Loucy (cell line): ENCODE data around the gene KDM7A.

ENCODE experiments used
- H2AFZ ChIP-seq: fragments of 200-600 bp; sonication (generic); 2 replicates; pipeline ENCODE4 v1.6.0; 2016; ENCODE audit warnings: antibody characterized with exemption, mild to moderate bottlenecking, low read length, moderate library complexity
- H3F3A ChIP-seq: fragments of 200-600 bp; 2 replicates; pipeline ENCODE4 v1.6.0; 2016; ENCODE audit warnings: antibody characterized with exemption, low read depth, mild to moderate bottlenecking
- H3K27me3 ChIP-seq: fragments of 200-600 bp; sonication (generic); 2 replicates; pipeline ENCODE4 v1.6.1; 2014; ENCODE audit warnings: low read length, mild to moderate bottlenecking; ENCODE audit not compliant: insufficient read depth, poor library complexity, severe bottlenecking
- H3K36me3 ChIP-seq: fragments of 200-600 bp; sonication (generic); 2 replicates; pipeline ENCODE4 v1.6.1; 2016; ENCODE audit warnings: low read length; ENCODE audit not compliant: insufficient read depth
- H3K4me1 ChIP-seq: fragments of 200-600 bp; sonication (generic); 2 replicates; pipeline ENCODE4 v1.5.1; 2014; ENCODE audit warnings: low read length, mild to moderate bottlenecking; ENCODE audit not compliant: insufficient read depth, poor library complexity, severe bottlenecking
- H3K4me2 ChIP-seq: fragments of 200-600 bp; sonication (generic); 2 replicates; pipeline ENCODE4 v1.6.0; 2014; ENCODE audit warnings: antibody characterized with exemption, low read length, low read depth, mild to moderate bottlenecking; ENCODE audit not compliant: poor library complexity, severe bottlenecking
- H3K4me3 ChIP-seq: fragments of 200-600 bp; sonication (generic); 2 replicates; pipeline ENCODE4 v1.5.1; 2014; ENCODE audit warnings: low read length, mild to moderate bottlenecking, mixed read lengths; ENCODE audit not compliant: poor library complexity, severe bottlenecking
- H3K79me2 ChIP-seq: fragments of 200-600 bp; sonication (generic); 2 replicates; pipeline ENCODE4 v1.6.1; 2014; ENCODE audit warnings: low read length; ENCODE audit not compliant: insufficient read depth
- H3K9ac ChIP-seq: fragments of 200-600 bp; sonication (generic); 2 replicates; pipeline ENCODE4 v1.6.0; 2014; ENCODE audit warnings: mild to moderate bottlenecking, low read depth, low read length, moderate library complexity; ENCODE audit not compliant: poor library complexity, severe bottlenecking
- H3K9me2 ChIP-seq: fragments of 200-600 bp; sonication (generic); replicated peaks from 2 replicates; pipeline ENCODE4 v1.6.1; 2016; ENCODE audit warnings: low read depth, low read length, mixed read lengths
- H3K9me3 ChIP-seq: fragments of 200-600 bp; sonication (generic); 2 replicates; pipeline ENCODE4 v1.6.1; 2014; ENCODE audit warnings: mild to moderate bottlenecking, antibody characterized with exemption, low read length, low read depth; ENCODE audit not compliant: insufficient read depth
- H4K20me1 ChIP-seq: fragments of 200-600 bp; sonication (generic); 2 replicates; pipeline ENCODE4 v1.6.0; 2014; ENCODE audit warnings: antibody characterized with exemption, low read length, mild to moderate bottlenecking; ENCODE audit not compliant: insufficient read depth, poor library complexity, severe bottlenecking
- CTCF ChIP-seq: fragments of 200-600 bp; sonication (generic); conservative IDR thresholded peaks from 2 replicates; pipeline ENCODE4 v1.5.1; 2014; ENCODE audit warnings: mild to moderate bottlenecking, antibody characterized with exemption, low read length
- EZH2phosphoT487 ChIP-seq: fragments of 200-600 bp; IDR thresholded peaks from 2 replicates; pipeline ENCODE4 v1.6.1; 2018; ENCODE audit warnings: antibody characterized with exemption, mild to moderate bottlenecking, moderate library complexity, borderline replicate concordance

Gene KDM7A

GRCh38 chr7:140142031-140142430 is 34.8 kb downstream of the KDM7A start:
- Histone ChIP-seq H3K27me3 (no peaks in the 10 kb centered on the region), H3K9me3 (no peaks in the 10 kb centered on the region), H3F3A (no peaks in the 10 kb centered on the region), H3K79me2 (no peaks in the 10 kb centered on the region), H3K4me1 (no peaks in the 10 kb centered on the region), H3K9ac (no peak overlapping the region), H3K4me2 (no peak overlapping the region), H3K9me2 (no peaks in the 10 kb centered on the region), H3K36me3 (no peaks in the 10 kb centered on the region), H4K20me1 (no peaks in the 10 kb centered on the region), H3K4me3 (no peak overlapping the region), H2AFZ (no peak overlapping the region)
- TF ChIP-seq CTCF (no peak), EZH2phosphoT487 (no peak)

GRCh38 chr7:140141256-140141655 is 35.5 kb downstream of the KDM7A start:
- Histone ChIP-seq H3K27me3 (no peaks in the 10 kb centered on the region), H3K36me3 (no peaks in the 10 kb centered on the region), H3F3A (no peaks in the 10 kb centered on the region), H4K20me1 (no peaks in the 10 kb centered on the region), H3K9me2 (no peaks in the 10 kb centered on the region), H3K9ac (no peak overlapping the region), H3K4me3 (no peak overlapping the region), H2AFZ (no peak overlapping the region), H3K9me3 (no peaks in the 10 kb centered on the region), H3K4me1 (no peaks in the 10 kb centered on the region), H3K4me2 (no peak overlapping the region), H3K79me2 (no peaks in the 10 kb centered on the region)
- TF ChIP-seq EZH2phosphoT487, result no peak
- TF ChIP-seq CTCF, result no peak

- H3K4me3 ChIP-seq, result no peak overlapping the region
- no peaks in the 10 kb centered on the region for H3F3A ChIP-seq
- H3K4me2 ChIP-seq, result no peak overlapping the region
- no peaks in the 10 kb centered on the region for H3K9me2 ChIP-seq
- no peaks in the 10 kb centered on the region for H4K20me1 ChIP-seq
- no peaks in the 10 kb centered on the region for H3K4me1 ChIP-seq
- no peaks in the 10 kb centered on the region for H3K27me3 ChIP-seq
- no peaks in the 10 kb centered on the region for H3K79me2 ChIP-seq
- H3K36me3 ChIP-seq, result peaks cover 8% of the 10 kb centered on the region; the same call in 1 of the 2 replicates
- no peaks in the 10 kb centered on the region for H3K9me3 ChIP-seq
- no peak overlapping the region for H3K9ac ChIP-seq
- TF ChIP-seq EZH2phosphoT487, result no peak
- H2AFZ ChIP-seq, result no peak overlapping the region
Observed at GRCh38 chr7:140137078-140137477, 39.7 kb downstream of the KDM7A start.

GRCh38 chr7:140136073-140136472 is 40.7 kb downstream of the KDM7A start:
- Histone ChIP-seq H3K36me3 (peaks cover 15% of the 10 kb centered on the region; the same call in 1 of the 2 replicates), H3K9me2 (no peaks in the 10 kb centered on the region), H3K79me2 (no peaks in the 10 kb centered on the region), H3K9me3 (no peaks in the 10 kb centered on the region), H3K4me3 (no peak overlapping the region), H4K20me1 (no peaks in the 10 kb centered on the region), H3F3A (no peaks in the 10 kb centered on the region), H2AFZ (no peak overlapping the region), H3K4me1 (no peaks in the 10 kb centered on the region), H3K9ac (no peak overlapping the region), H3K4me2 (no peak overlapping the region), H3K27me3 (no peaks in the 10 kb centered on the region)
- TF ChIP-seq CTCF, result no peak
- TF ChIP-seq EZH2phosphoT487, result no peak
